Measurements from ENCODE around the gene SYTL2.
"Not testable (repeated sequence)": the region's sequence is repeated elsewhere in the genome, so short reads cannot be mapped to it uniquely, and the experiment has no call there.

The SYTL2 gene

GRCh38 chr11:85810871-85811611 lies at the start of gene SYTL2:
TSS of gene SYTL2 (minus strand) at chr11:85811141. CDS start at chr11:85757725, 53,416 bp downstream.
- DNase-seq: peak in 54 of 58 donors; percentile 22 to 81 (median 58)

GRCh38 chr11:85859541-85859940 lies 48.6 kb upstream of the SYTL2 start:
- DNase-seq: not testable (repeated sequence)

- DNase-seq: no peak
Observed at GRCh38 chr11:85857098-85857497, 46.2 kb upstream of the SYTL2 start.

- DNase-seq: peak in 1 of 58 donors; percentile 59
Observed at GRCh38 chr11:85855341-85855656, 44.4 kb upstream of the SYTL2 start, which contains the start of gene CCDC83. TSS of gene CCDC83 (plus strand) at chr11:85855383. CDS start at chr11:85865124, 9,741 bp downstream.

GRCh38 chr11:85854557-85855340 lies 43.8 kb upstream of the SYTL2 start:
- peak; percentile 39 to 94 (median 84) for DNase-seq

- DNase-seq: no peak
Observed at GRCh38 chr11:85854212-85854556, 43.2 kb upstream of the SYTL2 start.

- not testable (repeated sequence) for DNase-seq
Observed at GRCh38 chr11:85853541-85853940, 42.6 kb upstream of the SYTL2 start.

GRCh38 chr11:85852754-85853153 lies 41.8 kb upstream of the SYTL2 start:
- DNase-seq: not testable (repeated sequence)

- no peak for DNase-seq
Observed at GRCh38 chr11:85848556-85848955, 37.6 kb upstream of the SYTL2 start.

GRCh38 chr11:85848006-85848405 lies 37.1 kb upstream of the SYTL2 start:
- DNase-seq: no peak

- no peak for DNase-seq
Observed at GRCh38 chr11:85847436-85847835, 36.5 kb upstream of the SYTL2 start.

- DNase-seq: no peak
Observed at GRCh38 chr11:85845124-85845631, 34.2 kb upstream of the SYTL2 start.

GRCh38 chr11:85844439-85845123 lies 33.6 kb upstream of the SYTL2 start:
- DNase-seq: no peak

- no peak for DNase-seq
Observed at GRCh38 chr11:85843929-85844328, 33.0 kb upstream of the SYTL2 start.

GRCh38 chr11:85840932-85841331 lies 30.0 kb upstream of the SYTL2 start:
- DNase-seq: not testable (repeated sequence)

GRCh38 chr11:85835729-85836128 lies 24.8 kb upstream of the SYTL2 start:
- no peak for DNase-seq

GRCh38 chr11:85835263-85835662 lies 24.3 kb upstream of the SYTL2 start:
- DNase-seq: no peak

- DNase-seq: no peak
Observed at GRCh38 chr11:85831050-85831449, 20.1 kb upstream of the SYTL2 start.

GRCh38 chr11:85829172-85829571 lies 18.2 kb upstream of the SYTL2 start:
- DNase-seq: no peak

GRCh38 chr11:85828640-85828978 lies 17.7 kb upstream of the SYTL2 start:
- DNase-seq: no peak

GRCh38 chr11:85827748-85828639 lies 17.1 kb upstream of the SYTL2 start:
- no peak for DNase-seq

Measured in anterior cingulate cortex (tissue), 58 donors.